DMS79 (cell line): Measurements from ENCODE around the gene KLRF1.

Experiments
- DNase-seq: peaks from one replicate; lab custom pipeline; 2025; lab: John Stamatoyannopoulos, UW

KLRF1 gene

GRCh38 chr12:9809338-9809737 is 17.9 kb upstream of the KLRF1 start:
- no peak for DNase-seq

DNA sequence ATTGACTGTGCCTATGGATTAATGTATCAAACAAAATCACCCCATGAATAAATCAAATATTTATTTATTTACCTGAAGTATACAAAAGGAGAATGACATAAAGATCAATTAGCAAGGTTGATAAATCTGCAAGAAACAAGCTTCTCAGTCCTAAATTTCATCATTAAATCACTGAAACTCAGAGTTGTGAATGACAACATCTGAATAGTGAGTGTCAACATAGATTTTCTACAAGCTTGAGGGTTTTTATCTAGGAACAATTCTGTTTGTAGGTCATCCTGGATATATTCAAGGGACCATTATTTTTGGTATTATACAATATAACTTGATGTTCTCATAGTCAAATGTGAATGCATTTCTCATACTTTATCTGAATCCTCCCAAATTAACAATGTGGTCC is 17.4 kb upstream of the KLRF1 start:
- DNase-seq = no peak

DNA sequence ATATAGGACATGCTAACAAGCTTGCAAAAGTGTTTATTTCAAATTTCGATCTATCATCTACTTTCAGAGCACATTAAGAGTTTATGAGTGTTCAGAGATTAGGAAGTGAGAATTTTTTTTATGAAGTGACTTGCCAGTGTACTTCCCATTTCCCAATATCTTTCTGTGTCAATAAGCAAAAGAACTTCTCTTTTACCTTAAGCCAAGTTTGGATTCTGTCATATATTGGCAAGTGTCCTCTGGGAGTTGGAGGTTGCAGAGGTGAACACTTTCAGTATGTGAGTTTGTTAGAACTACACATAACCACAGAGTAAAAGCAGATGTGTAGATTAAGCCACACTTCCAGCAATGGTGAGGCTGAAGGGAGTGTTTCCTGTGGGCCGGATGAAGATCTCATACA is 16.6 kb upstream of the KLRF1 start:
- DNase-seq = no peak

GRCh38 chr12:9811621-9812020 is 15.7 kb upstream of the KLRF1 start:
- DNase-seq = no peak

- DNase-seq = no peak
Observed at GRCh38 chr12:9813821-9814798, 13.2 kb upstream of the KLRF1 start.

DNA sequence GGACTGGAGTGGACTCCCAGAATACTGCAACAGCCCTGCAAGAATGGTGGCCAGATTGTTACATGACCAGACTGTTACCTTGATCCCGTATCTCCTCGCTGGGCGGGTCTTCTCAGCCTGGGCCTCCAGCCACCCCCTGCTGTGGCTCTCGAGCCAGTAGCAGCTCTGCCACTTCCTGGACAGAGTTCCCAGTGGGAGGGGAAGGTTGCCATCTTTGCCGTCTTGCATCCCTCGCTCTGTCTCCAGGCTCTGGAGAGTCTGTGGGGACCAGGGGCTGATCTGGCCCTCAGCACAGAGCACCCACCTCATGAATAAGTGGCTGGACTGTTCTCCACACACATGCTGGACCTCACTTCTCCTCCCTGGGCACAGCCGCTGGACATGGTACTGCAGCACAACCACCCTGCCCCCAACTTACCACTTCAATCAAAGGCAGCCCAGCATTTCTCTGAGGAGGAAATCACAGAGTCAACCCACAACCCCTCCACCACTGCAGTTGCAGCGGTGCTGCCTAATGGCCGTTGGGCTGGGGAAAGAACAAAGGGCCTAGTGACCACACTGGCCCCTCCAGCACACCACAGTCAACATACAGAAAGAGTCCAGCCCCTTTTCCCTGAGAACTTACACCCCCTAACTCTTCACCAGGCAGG is 6.9 kb upstream of the KLRF1 start:
- DNase-seq = no peak

DNA sequence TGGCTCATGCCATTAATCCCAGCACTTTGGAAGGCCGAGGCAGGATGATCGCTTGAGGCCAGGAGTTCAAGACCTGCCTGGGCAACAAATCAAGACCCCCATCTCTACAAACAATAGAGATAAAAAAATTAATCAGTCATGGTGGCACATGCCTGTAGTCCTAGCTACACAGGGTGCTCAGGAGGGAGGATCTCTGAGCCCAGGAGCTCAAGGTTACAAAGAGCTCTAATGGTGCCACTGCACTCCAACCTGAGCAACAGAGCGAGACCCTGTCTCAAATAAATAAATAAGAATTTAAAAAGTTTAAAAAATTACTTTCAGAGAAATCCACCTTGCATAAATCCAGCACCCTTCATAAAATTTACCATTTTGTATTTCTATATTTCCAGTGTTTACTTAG is 2.2 kb downstream of the KLRF1 start:
- no peak for DNase-seq

- no peak for DNase-seq
Observed at GRCh38 chr12:9829982-9830381, 2.7 kb downstream of the KLRF1 start.

DNA sequence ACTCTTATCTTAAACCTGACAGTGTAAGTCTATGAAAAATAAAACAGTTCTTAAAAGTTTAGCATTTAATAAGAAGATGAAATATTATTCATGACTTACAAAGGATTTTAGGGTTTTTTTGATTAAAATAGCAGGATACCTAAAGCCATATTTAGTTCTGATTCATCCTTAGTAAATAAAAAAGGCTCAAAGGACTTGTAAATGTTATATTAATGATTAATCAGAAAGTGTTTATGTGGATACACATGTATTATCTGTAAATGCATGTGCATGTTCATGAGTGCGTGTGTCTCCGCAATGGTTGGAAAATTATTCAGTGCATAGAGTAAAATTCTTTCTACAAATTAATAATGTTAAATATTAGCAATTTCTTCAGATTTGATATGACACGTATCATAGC is 4.4 kb downstream of the KLRF1 start:
- DNase-seq = no peak

DNA sequence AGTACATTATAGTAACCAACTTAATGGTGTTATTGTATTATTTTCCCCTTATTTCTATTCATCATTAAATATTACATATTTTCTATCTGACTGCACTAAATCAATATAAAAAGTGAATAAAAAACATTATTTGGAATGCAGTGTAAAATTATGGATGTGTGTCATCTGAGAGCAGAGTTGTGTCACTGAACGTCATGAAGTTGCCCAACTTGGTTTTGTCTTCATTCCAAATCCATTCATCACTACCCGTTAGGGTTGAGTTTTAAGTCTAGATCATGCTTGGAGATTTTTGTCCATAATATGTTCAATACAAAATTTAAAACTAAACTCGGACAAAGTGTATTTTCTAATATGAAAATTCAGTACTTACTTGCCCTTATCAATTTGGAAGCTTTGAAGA is 16.1 kb downstream of the KLRF1 start:
- DNase-seq = no peak

DNA sequence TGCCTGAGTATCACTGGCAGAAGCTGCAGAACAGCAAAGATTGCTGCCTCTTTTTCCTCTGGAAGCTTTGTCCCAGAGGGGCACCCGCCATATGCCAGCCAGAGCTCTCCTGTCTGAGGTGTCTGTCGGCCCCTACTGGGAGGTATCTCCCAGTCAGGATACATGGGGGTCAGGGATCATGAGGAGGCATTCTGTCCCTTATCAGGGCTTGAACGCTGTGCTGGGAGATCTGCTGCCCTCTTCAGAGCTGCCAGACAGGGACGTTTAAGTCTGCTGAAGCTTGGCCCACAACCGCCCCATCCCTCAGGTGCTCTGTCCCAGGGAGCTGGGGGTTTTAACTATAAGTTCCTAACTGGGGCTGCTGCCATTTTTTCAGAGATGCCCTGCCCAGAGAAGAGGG is 21.6 kb downstream of the KLRF1 start:
- DNase-seq = no peak

DNA sequence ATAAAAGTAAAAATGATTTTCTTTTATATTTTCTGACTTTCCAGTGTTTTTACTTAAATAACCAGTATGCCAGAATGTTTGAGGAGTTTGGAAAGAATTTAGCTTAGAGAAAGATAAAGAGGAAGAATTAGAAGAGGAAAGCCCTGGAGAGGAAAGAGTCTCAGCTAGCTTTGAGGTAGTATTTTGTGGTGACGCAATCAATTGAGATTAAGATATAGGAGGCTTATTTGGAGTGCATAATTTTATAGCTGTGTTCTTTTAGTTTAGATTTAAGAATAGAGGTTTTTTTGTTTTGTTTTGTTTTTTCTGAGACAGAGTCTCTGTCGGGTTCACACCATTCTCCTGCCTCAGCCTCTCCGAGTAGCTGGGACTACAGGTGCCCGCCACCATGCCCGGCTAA is 23.8 kb downstream of the KLRF1 start:
- DNase-seq = no peak

DNA sequence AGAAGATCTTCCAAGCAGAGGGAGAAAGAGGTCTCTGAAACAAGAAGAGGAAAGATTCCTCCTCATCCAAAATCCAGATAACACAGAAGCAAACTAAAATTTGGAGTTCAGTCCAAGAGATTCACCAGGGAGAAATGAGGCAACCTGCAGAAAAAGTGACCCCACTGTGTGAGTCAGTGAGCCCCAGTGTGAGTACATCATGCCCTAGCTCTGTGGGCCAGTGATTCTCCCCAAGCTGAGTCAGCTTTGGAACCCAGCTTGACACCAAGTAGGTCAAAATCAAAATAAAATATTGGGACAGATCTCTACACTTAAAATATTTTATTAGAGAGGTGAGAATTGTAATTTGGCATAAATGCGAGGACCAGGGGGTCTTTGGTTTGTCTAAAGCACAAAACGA is 24.6 kb downstream of the KLRF1 start:
- DNase-seq = no peak

GRCh38 chr12:9856151-9856550 is 28.9 kb downstream of the KLRF1 start:
- no peak for DNase-seq

GRCh38 chr12:9856894-9857293 is 29.6 kb downstream of the KLRF1 start:
- no peak for DNase-seq

DNA sequence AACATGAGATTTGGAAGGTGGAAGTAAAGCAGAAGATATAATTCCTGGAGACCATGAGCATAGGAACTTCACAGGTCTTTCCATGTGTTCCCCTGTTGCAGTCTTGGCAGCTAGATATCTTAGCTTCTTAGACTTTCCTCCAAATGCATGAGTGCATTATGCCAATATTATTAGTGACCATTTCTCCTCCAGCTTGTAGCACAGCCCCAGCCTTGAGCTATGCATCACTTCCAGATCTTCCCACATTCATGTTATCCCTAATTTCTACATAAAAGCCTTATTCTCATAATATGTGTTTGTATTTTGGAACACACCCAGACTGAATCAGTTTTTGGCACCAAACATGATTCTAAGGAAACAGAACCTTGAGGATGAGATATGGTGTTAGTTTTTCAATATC is 30.9 kb downstream of the KLRF1 start:
- DNase-seq = no peak

GRCh38 chr12:9864913-9865675 is 37.8 kb downstream of the KLRF1 start:
- no peak for DNase-seq

GRCh38 chr12:9866860-9867269 is 39.6 kb downstream of the KLRF1 start:
- no peak for DNase-seq

GRCh38 chr12:9867531-9867930 is 40.2 kb downstream of the KLRF1 start:
- no peak for DNase-seq

GRCh38 chr12:9868311-9868801 is 41.1 kb downstream of the KLRF1 start:
- no peak for DNase-seq

DNA sequence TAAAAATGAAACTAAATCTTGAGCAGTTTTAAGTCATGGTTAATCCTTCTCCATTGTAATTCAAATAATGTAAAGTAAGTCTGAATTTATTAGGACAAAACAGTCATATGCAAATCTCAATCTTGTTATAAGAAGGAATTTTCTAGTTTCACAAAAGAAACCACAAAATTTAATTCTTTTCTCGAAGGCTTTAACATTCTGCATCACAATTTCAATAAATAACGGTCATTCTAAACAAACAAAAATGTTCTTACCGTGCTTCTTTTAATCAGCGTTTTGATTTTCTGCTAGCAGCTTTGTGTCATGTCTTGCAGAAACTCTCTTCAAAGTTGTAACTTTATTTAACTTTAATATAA is 41.6 kb downstream of the KLRF1 start:
- DNase-seq = no peak

DNA sequence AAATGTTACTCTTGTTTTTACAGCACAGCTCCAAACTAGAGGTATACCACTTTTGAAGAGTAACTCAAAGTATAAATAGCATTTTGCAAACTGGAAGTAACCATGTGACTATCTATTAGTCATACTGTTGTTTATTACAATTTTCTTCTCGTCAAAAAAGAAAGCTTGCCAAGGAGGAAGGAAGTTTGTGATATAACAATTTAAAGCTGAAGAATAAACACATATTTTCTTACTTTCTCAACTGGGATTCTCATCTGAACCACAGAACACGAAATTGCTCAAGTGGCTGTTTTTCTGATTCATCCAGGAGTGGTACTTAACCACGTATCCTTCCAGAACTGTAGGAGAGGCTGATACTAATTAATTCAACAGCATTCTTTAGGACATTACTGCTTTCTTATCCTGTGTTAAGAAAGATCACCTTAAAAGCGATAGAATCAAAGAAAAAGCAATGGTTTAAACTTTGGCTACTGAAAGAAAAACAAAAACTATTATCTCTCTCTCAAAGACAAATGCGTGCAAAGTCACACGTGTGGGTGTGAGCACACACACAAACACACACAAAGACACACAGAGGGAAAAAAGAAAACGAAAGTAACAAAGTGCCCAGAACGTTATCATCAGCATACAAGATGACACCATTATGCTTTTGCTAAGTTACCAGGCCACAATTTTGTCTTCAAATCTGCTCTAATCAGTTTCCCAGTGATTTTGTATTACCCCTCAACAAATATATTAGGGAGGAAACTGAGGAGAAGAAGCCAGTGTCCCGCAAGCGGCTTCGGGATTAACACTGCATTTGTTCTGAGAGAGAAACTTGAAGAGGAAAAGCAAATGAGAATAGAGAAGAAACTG is 42.3 kb downstream of the KLRF1 start, which contains the start of gene CLEC2B:
CLEC2B (minus strand) TSS at position 48 of the 855 bp plus-strand sequence.
- DNase-seq = no peak
